Chondrocyte (in vitro differentiated cells): ENCODE measurements around the gene PPP2R2D. TPM values are rescaled to one million over a fixed set of nuclear protein-coding genes. Genes with fewer than 3 reads are reported as not detected.
A peak's percentile ranks its signal among the peaks of the same experiment; 100 is the strongest.

ENCODE experiments used
- DNase-seq: peaks from one replicate; pipeline ENCODE4 v3.0.0; 2021; ENCODE audit warnings: mixed read lengths, low spot score
- H3K27ac Mint-ChIP-seq: one replicate; pipeline ENCODE4 v1.8.0; 2021; ENCODE audit warnings: mild to moderate bottlenecking, moderate library complexity, mixed read lengths; ENCODE audit not compliant: unreplicated experiment
- H3K27me3 Mint-ChIP-seq: 2 replicates; pipeline ENCODE4 v1.8.0; 2021; ENCODE audit warnings: low read depth, mixed read lengths
- H3K36me3 Mint-ChIP-seq: 2 replicates; pipeline ENCODE4 v1.8.0; 2021; ENCODE audit warnings: low read depth, mixed read lengths
- H3K4me1 Mint-ChIP-seq: 2 replicates; pipeline ENCODE4 v1.8.0; 2021; ENCODE audit warnings: low read depth, mild to moderate bottlenecking, mixed read lengths
- H3K4me3 Mint-ChIP-seq: one replicate; pipeline ENCODE4 v1.8.0; 2021; ENCODE audit warnings: mild to moderate bottlenecking, moderate library complexity, mixed read lengths; ENCODE audit not compliant: unreplicated experiment
- H3K9me3 Mint-ChIP-seq: 2 replicates; pipeline ENCODE4 v1.8.0; 2021; ENCODE audit warnings: low read depth, mixed read lengths
- total RNA-seq: library from RNA; stranded (reverse); gene quantifications from 3 replicates; pipeline ENCODE4 v1.2.1, GENCODE V29; 2021
- TF ChIP-seq, protein P1 (sequence below): fragments of 200-600 bp; sonication (generic); IDR thresholded peaks from 2 replicates; pipeline ENCODE4 v1.5.0; 2021; ENCODE audit warnings: antibody characterized with exemption, mild to moderate bottlenecking, moderate library complexity

Gene PPP2R2D
- total RNA-seq, 1 donor from 2014 or later: 24.3 TPM

- no peak for DNase-seq
- Mint-ChIP-seq H3K9me3 (no peaks in the 10 kb centered on the region), H3K36me3 (no peaks in the 10 kb centered on the region), H3K27me3 (peaks cover 31% of the 10 kb centered on the region), H3K27ac (no peak overlapping the region), H3K4me1 (peaks cover 15% of the 10 kb centered on the region), H3K4me3 (no peak overlapping the region)
- TF ChIP-seq, protein P1, sequence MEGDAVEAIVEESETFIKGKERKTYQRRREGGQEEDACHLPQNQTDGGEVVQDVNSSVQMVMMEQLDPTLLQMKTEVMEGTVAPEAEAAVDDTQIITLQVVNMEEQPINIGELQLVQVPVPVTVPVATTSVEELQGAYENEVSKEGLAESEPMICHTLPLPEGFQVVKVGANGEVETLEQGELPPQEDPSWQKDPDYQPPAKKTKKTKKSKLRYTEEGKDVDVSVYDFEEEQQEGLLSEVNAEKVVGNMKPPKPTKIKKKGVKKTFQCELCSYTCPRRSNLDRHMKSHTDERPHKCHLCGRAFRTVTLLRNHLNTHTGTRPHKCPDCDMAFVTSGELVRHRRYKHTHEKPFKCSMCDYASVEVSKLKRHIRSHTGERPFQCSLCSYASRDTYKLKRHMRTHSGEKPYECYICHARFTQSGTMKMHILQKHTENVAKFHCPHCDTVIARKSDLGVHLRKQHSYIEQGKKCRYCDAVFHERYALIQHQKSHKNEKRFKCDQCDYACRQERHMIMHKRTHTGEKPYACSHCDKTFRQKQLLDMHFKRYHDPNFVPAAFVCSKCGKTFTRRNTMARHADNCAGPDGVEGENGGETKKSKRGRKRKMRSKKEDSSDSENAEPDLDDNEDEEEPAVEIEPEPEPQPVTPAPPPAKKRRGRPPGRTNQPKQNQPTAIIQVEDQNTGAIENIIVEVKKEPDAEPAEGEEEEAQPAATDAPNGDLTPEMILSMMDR: no peak
These were observed 2.7 kb upstream of the PPP2R2D start for GRCh38 chr10:131898061-131898460.

DNA sequence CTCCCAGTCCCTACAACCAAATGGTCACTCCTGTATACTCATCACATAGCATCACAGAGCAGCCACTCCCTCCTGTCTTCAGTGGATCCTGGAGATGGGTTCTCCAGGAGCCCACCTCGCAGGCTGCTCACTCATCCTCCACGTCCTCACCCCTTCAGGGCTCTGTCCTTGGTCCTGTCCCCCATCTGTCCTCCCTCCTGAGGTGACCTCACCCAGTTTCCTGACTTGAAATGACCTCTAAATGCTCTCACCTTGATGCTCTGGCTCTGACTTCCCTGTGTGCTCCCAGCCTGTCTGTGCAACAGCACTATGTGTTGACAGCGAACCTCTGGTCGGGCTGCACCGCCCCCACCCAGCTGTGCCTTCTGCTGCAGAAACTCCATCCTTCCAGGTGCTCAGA is 2.1 kb upstream of the PPP2R2D start:
- H3K36me3 Mint-ChIP-seq: no peaks in the 10 kb centered on the region
- no peaks in the 10 kb centered on the region for H3K9me3 Mint-ChIP-seq

DNA sequence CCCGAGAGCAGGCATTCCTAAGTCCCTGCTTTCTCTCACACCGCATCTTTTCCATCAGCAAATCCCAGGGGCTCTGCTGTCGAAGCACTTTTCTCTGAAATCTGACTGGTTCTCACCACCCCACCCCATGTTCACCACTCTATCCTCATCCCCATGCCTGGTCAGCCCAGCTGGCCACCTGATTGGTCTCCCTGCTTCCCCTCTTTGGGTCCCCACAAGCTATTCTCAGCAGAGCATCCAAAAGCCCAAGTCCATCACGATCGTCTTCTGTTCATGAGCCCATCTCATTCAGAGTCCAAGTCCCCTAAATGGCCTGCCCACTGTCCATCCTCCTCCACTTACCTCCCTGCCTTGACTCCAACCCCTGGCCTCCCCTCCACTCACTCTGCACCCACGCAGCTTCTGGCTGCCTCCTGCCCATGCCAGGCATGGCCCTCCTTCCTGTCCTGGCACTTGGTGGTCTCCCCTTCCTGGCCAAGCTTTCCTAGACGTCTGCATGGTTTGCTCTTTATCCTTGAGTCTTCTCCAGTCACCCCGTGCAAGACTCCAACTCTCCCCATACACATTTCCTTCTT is 1.6 kb upstream of the PPP2R2D start:
- peak; percentile 39 for DNase-seq
- Mint-ChIP-seq H3K9me3 (no peaks in the 10 kb centered on the region), H3K27ac (no peak overlapping the region), H3K4me1 (peaks cover 20% of the 10 kb centered on the region), H3K4me3 (no peak overlapping the region), H3K27me3 (peaks cover 21% of the 10 kb centered on the region), H3K36me3 (no peaks in the 10 kb centered on the region)
- TF ChIP-seq, protein P1: no peak

More for the DNA sequence above, 2.1 kb upstream of the PPP2R2D start:
- Mint-ChIP-seq H3K4me3 (no peak overlapping the region), H3K4me1 (peaks cover 19% of the 10 kb centered on the region), H3K27me3 (peaks cover 25% of the 10 kb centered on the region), H3K27ac (no peak overlapping the region)
- DNase-seq: peak; percentile 56
- TF ChIP-seq, protein P1: no peak

GRCh38 chr10:131899695-131900349 is 986 bp upstream of the PPP2R2D start:
- H3K4me1 Mint-ChIP-seq: peaks cover 24% of the 10 kb centered on the region
- H3K27ac Mint-ChIP-seq: no peak overlapping the region
- peak; percentile 62 for DNase-seq

GRCh38 chr10:131901181-131901829 is 497 bp downstream of the PPP2R2D start:
- no peaks in the 10 kb centered on the region for H3K36me3 Mint-ChIP-seq
- peak overlapping the region; percentile 81 for H3K4me3 Mint-ChIP-seq
- H3K27me3 Mint-ChIP-seq: peaks cover 16% of the 10 kb centered on the region
- peaks cover 39% of the 10 kb centered on the region for H3K4me1 Mint-ChIP-seq
- no peaks in the 10 kb centered on the region for H3K9me3 Mint-ChIP-seq
- DNase-seq: peak; percentile 87
- peak overlapping the region; percentile 83 for H3K27ac Mint-ChIP-seq
- TF ChIP-seq, protein P1: no peak

More at GRCh38 chr10:131899695-131900349, 986 bp upstream of the PPP2R2D start:
- Mint-ChIP-seq H3K27me3 (peaks cover 21% of the 10 kb centered on the region), H3K36me3 (no peaks in the 10 kb centered on the region), H3K9me3 (no peaks in the 10 kb centered on the region), H3K4me3 (peak overlapping the region; percentile 81)
- TF ChIP-seq, protein P1: peak; percentile 38
